ENCODE data around the gene HSPG2.

Gene HSPG2

GRCh38 chr1:21861602-21862429, 75.3 kb downstream of the HSPG2 start:
- DNase-seq = no peak

- no peak for DNase-seq
Measured at GRCh38 chr1:21860971-21861370, 76.1 kb downstream of the HSPG2 start.

- no peak for DNase-seq
Measured at GRCh38 chr1:21859669-21860179, 77.4 kb downstream of the HSPG2 start.

- DNase-seq = no peak
Measured at GRCh38 chr1:21857840-21858670, 79.1 kb downstream of the HSPG2 start.

- no peak for DNase-seq
Measured at GRCh38 chr1:21857142-21857839, 79.8 kb downstream of the HSPG2 start.

- no peak for DNase-seq
Measured at GRCh38 chr1:21855257-21856096, 81.6 kb downstream of the HSPG2 start.

- no peak for DNase-seq
Measured at GRCh38 chr1:21854751-21855131, 82.4 kb downstream of the HSPG2 start.

- no peak for DNase-seq
Measured at GRCh38 chr1:21854090-21854750, 82.9 kb downstream of the HSPG2 start.

- DNase-seq = no peak
Measured at GRCh38 chr1:21853131-21853427, 84.0 kb downstream of the HSPG2 start.

- no peak for DNase-seq
Measured at GRCh38 chr1:21852282-21853130, 84.6 kb downstream of the HSPG2 start.

- DNase-seq = no peak
Measured at GRCh38 chr1:21851430-21852250, 85.5 kb downstream of the HSPG2 start.

GRCh38 chr1:21849909-21850576, 87.1 kb downstream of the HSPG2 start:
- no peak for DNase-seq

- no peak for DNase-seq
Measured at GRCh38 chr1:21848524-21849174, 88.5 kb downstream of the HSPG2 start.

- DNase-seq = no peak
Measured at GRCh38 chr1:21847223-21848205, 89.6 kb downstream of the HSPG2 start.

- DNase-seq = no peak
Measured at GRCh38 chr1:21845646-21846641, 91.2 kb downstream of the HSPG2 start.

- DNase-seq = no peak
Measured at GRCh38 chr1:21843996-21844395, 93.1 kb downstream of the HSPG2 start.

All from CD4-positive, alpha-beta T cell treated with Interleukin-4 for 1 hour (primary cell).